Ramos (cell line): ENCODE data around the gene DDX28.

ENCODE experiments used
- in situ Hi-C: fragments of 300-500 bp; cut with MboI; formaldehyde crosslinking; loops from one replicate; pipeline ENCODE4 v1.14.3; 2022; ENCODE audit warnings: low sequenced_read_pairs; ENCODE audit not compliant: unreplicated experiment

The DDX28 gene

GRCh38 chr16:67998779-67999688 lies 24.0 kb downstream of the DDX28 start, which contains the start of gene DPEP2:
TSS of gene DPEP2 (minus strand) at chr16:67999484. CDS start at chr16:67993212, 6,272 bp downstream.
- in situ Hi-C loops, result loop anchor here (10.0 kb wide), 1 partner anchor 236 kb away; the partner anchor contains the start of gene ESRP2

- in situ Hi-C loops, result loop anchor here (10.0 kb wide), 1 partner anchor 236 kb away; the partner anchor contains the start of gene ESRP2
Observed at GRCh38 chr16:67998231-67998778, 24.7 kb downstream of the DDX28 start.

GRCh38 chr16:67996666-67997065 lies 26.4 kb downstream of the DDX28 start:
- in situ Hi-C loops, result loop anchor here (10.0 kb wide), 1 partner anchor 238 kb away; the partner anchor contains the start of gene ESRP2

- in situ Hi-C loops, result loop anchor here (10.0 kb wide), 1 partner anchor 239 kb away; the partner anchor contains the start of gene ESRP2
Observed at GRCh38 chr16:67995423-67995822, 27.6 kb downstream of the DDX28 start.

- in situ Hi-C loops, result loop anchor here (10.0 kb wide), 1 partner anchor 241 kb away; the partner anchor contains the start of gene ESRP2
Observed at GRCh38 chr16:67994040-67994408, 29.0 kb downstream of the DDX28 start.

GRCh38 chr16:67993207-67994039 lies 29.6 kb downstream of the DDX28 start:
- in situ Hi-C loops, result loop anchor here (10.0 kb wide), 1 partner anchor 241 kb away; the partner anchor contains the start of gene ESRP2

- in situ Hi-C loops, result loop anchor here (10.0 kb wide), 1 partner anchor 242 kb away; the partner anchor contains the start of gene ESRP2
Observed at GRCh38 chr16:67992661-67993206, 30.3 kb downstream of the DDX28 start.

GRCh38 chr16:67990018-67990386 lies 33.0 kb downstream of the DDX28 start:
- in situ Hi-C loops, result loop anchor here (10.0 kb wide), 1 partner anchor 245 kb away; the partner anchor contains the start of gene ESRP2

GRCh38 chr16:67989322-67990017 lies 33.6 kb downstream of the DDX28 start:
- in situ Hi-C loops, result loop anchor here (10.0 kb wide), 1 partner anchor 245 kb away; the partner anchor contains the start of gene ESRP2

GRCh38 chr16:67988675-67989074 lies 34.4 kb downstream of the DDX28 start:
- in situ Hi-C loops, result no loop called here

- in situ Hi-C loops, result no loop called here
Observed at GRCh38 chr16:67987460-67988160, 35.4 kb downstream of the DDX28 start.

- in situ Hi-C loops, result no loop called here
Observed at GRCh38 chr16:67986949-67987348, 36.1 kb downstream of the DDX28 start.

- in situ Hi-C loops, result no loop called here
Observed at GRCh38 chr16:67982011-67982696, 40.9 kb downstream of the DDX28 start.

- in situ Hi-C loops, result no loop called here
Observed at GRCh38 chr16:67979955-67980678, 42.9 kb downstream of the DDX28 start, which contains the start of gene DPEP3. TSS of gene DPEP3 (minus strand) at chr16:67980499. CDS start at chr16:67980380, 119 bp downstream.

- in situ Hi-C loops, result no loop called here
Observed at GRCh38 chr16:67977469-67978227, 45.4 kb downstream of the DDX28 start.

- in situ Hi-C loops, result no loop called here
Observed at GRCh38 chr16:67977005-67977404, 46.0 kb downstream of the DDX28 start.
